HepG2 (cell line): ENCODE results near the gene HSD17B8. TPM values are rescaled to one million over a fixed set of nuclear protein-coding genes. Genes with fewer than 3 reads are reported as not detected.

Experiments
- CBX1 ChIP-seq: IDR thresholded peaks from one replicate; pipeline ENCODE4 v1.6.1; 2016; ENCODE audit warnings: antibody characterized with exemption, low read depth
- FIP1L1 ChIP-seq: fragments of 200-400 bp; formaldehyde crosslinking; IDR thresholded peaks from 2 replicates; pipeline ENCODE4 v1.6.1; 2018; ENCODE audit warnings: low read depth, mild to moderate bottlenecking, low read length, moderate library complexity, borderline replicate concordance; ENCODE audit not compliant: insufficient read depth
- FOSL1 ChIP-seq: sonication (generic); formaldehyde crosslinking; IDR thresholded peaks from 2 replicates; pipeline ENCODE4 v1.9.0; 2021; ENCODE audit warnings: missing genetic modification reagents, borderline replicate concordance
- FOXA1 ChIP-seq, 2 experiments: fragments of 450-650 bp in 1 of 2; sonication (generic) in 1 of 2; formaldehyde crosslinking in 1 of 2; IDR thresholded peaks; 2 replicates each; pipeline versions ENCODE4 v1.4.0 to v1.6.1; 2016 to 2020; ENCODE audit warnings: missing genetic modification reagents in 1 of 2
- HOXA9 ChIP-seq: sonication (generic); formaldehyde crosslinking; IDR thresholded peaks from 2 replicates; pipeline ENCODE4 v1.8.1; 2022; ENCODE audit warnings: missing genetic modification reagents, mild to moderate bottlenecking, moderate library complexity, borderline replicate concordance
- KMT2A ChIP-seq: sonication (generic); formaldehyde crosslinking; IDR thresholded peaks from 2 replicates; pipeline ENCODE4 v1.4.0; 2020; ENCODE audit warnings: missing genetic modification reagents
- PRMT3 ChIP-seq: sonication (generic); formaldehyde crosslinking; IDR thresholded peaks from 2 replicates; pipeline ENCODE4 v1.8.1; 2022; ENCODE audit warnings: low read depth, mild to moderate bottlenecking, moderate library complexity, missing genetic modification reagents, borderline replicate concordance
- PRPF4 ChIP-seq: fragments of 200-400 bp; formaldehyde crosslinking; IDR thresholded peaks from 2 replicates; pipeline ENCODE4 v1.6.1; 2016; ENCODE audit warnings: low read length, low read depth; ENCODE audit not compliant: poor library complexity, severe bottlenecking
- SALL2 ChIP-seq: sonication (generic); formaldehyde crosslinking; IDR thresholded peaks from 2 replicates; pipeline ENCODE4 v1.8.1; 2023; ENCODE audit warnings: mild to moderate bottlenecking, missing genetic modification reagents, inconsistent platforms
- TAF15 ChIP-seq: fragments of 200-400 bp; formaldehyde crosslinking; IDR thresholded peaks from one replicate; pipeline ENCODE4 v1.6.1; 2018; ENCODE audit warnings: mild to moderate bottlenecking, low read depth, low read length; ENCODE audit not compliant: poor library complexity, severe bottlenecking
- USF2 ChIP-seq, 2 experiments: sonication (generic) in 1 of 2; formaldehyde crosslinking in 1 of 2; IDR thresholded peaks; 2 replicates each; pipeline versions ENCODE4 v1.5.1 to v1.6.1; 2011 to 2020; ENCODE audit warnings: borderline replicate concordance in 1 of 2, low read depth in 1 of 2, low read length in 1 of 2, mild to moderate bottlenecking in 1 of 2, missing genetic modification reagents in 1 of 2, moderate library complexity in 1 of 2
- ZC3H4 ChIP-seq: sonication (generic); formaldehyde crosslinking; IDR thresholded peaks from 2 replicates; pipeline ENCODE4 v1.4.0; 2020; ENCODE audit warnings: missing genetic modification reagents, borderline replicate concordance
- ZNF496 ChIP-seq: sonication (generic); formaldehyde crosslinking; IDR thresholded peaks from 2 replicates; pipeline ENCODE4 v1.8.1; 2023; ENCODE audit warnings: mild to moderate bottlenecking, moderate library complexity, missing genetic modification reagents; ENCODE audit not compliant: insufficient replicate concordance
- ZNF598 ChIP-seq: sonication (generic); formaldehyde crosslinking; IDR thresholded peaks from 2 replicates; pipeline ENCODE4 v1.5.1; 2020; ENCODE audit warnings: mild to moderate bottlenecking, missing genetic modification reagents, borderline replicate concordance
- ZSCAN9 ChIP-seq: IDR thresholded peaks from 2 replicates; pipeline ENCODE4 v1.6.1; 2016; ENCODE audit warnings: borderline replicate concordance
- polyA plus RNA-seq, 8 experiments: library from polyadenylated mRNA; depleted of rRNA in 3 of 8; stranded (reverse) in 7 of 8; unstranded in 1 of 8; fragments of >200 nt; fragmentation: Illumina TruSeq in 4 of 8; extraction: Trizol in 4 of 8; gene quantifications; 2 replicates each; pipeline versions ENCODE4 v1.2.1 to v1.2.3, GENCODE V29; 2011 to 2016; ENCODE audit warnings: low read depth in 4 of 8, missing spikeins in 1 of 8, mixed read lengths in 1 of 8; ENCODE audit not compliant: insufficient read depth in 1 of 8
- total RNA-seq, 5 experiments: library from RNA; depleted of rRNA; stranded (reverse); fragments of >200 nt; fragmentation: Illumina TruSeq; extraction: Trizol; gene quantifications; 2 replicates each; pipeline ENCODE4 v1.2.3, GENCODE V29; 2016; ENCODE audit warnings: low read depth in 1 of 5
- TF ChIP-seq, protein P1 (sequence below): sonication (generic); formaldehyde crosslinking; IDR thresholded peaks from 2 replicates; pipeline ENCODE4 v1.4.0; 2020; ENCODE audit warnings: missing genetic modification reagents, borderline replicate concordance
- TF ChIP-seq, protein P2 (sequence below): sonication (generic); formaldehyde crosslinking; IDR thresholded peaks from 2 replicates; pipeline ENCODE4 v1.5.0; 2020; ENCODE audit warnings: mild to moderate bottlenecking, missing genetic modification reagents, moderate library complexity
- TF ChIP-seq, protein P3 (sequence below): fragments of 450-650 bp; IDR thresholded peaks from 2 replicates; pipeline ENCODE4 v1.6.1; 2017

Gene HSD17B8
- total and polyA plus RNA-seq, 2 of the 13 experiments (the other 11 are each of a cell fraction or from before 2014, with no cell fraction given), result 12.6 to 20.1 TPM

DNA sequence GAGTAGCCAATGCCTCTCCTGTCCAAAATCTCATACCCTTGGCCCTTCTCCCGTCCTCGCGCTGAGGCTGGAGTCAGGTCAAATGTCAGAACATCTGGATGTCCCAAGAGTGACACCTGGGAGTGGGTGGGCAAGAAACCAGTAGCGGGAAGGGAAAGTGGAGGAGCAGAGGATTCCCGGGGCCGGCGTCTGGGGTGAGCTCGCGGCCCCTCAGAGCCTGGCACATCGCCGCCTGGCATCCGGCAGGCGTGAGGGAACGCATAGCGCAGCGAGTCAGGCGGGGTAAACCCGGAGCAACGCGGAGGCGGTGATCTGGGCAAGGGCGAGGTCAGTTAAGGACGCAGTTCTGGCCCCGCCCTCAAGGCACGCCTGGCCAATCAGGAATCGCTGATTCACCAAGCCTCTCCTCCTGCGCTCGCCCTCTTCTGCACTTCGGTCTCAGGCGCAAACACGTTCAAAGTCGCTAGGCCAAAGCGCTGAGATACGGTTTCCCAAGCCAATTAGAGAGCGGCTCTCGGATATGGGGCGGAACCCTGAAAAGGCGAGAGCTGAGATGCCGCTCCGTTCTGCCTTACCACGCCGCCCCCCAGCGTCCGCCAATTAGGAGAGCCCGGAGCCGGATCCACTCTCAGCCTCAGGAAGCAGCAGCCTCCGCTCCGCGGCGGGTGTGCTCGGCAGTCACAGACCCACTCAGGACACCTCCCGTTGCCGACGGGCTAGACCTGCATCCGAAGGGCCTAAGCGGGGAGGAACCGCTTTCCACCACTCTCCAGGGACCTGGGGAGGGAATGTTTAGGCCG lies 44.7 kb downstream of the HSD17B8 start (continued):
- TF ChIP-seq, protein P1, sequence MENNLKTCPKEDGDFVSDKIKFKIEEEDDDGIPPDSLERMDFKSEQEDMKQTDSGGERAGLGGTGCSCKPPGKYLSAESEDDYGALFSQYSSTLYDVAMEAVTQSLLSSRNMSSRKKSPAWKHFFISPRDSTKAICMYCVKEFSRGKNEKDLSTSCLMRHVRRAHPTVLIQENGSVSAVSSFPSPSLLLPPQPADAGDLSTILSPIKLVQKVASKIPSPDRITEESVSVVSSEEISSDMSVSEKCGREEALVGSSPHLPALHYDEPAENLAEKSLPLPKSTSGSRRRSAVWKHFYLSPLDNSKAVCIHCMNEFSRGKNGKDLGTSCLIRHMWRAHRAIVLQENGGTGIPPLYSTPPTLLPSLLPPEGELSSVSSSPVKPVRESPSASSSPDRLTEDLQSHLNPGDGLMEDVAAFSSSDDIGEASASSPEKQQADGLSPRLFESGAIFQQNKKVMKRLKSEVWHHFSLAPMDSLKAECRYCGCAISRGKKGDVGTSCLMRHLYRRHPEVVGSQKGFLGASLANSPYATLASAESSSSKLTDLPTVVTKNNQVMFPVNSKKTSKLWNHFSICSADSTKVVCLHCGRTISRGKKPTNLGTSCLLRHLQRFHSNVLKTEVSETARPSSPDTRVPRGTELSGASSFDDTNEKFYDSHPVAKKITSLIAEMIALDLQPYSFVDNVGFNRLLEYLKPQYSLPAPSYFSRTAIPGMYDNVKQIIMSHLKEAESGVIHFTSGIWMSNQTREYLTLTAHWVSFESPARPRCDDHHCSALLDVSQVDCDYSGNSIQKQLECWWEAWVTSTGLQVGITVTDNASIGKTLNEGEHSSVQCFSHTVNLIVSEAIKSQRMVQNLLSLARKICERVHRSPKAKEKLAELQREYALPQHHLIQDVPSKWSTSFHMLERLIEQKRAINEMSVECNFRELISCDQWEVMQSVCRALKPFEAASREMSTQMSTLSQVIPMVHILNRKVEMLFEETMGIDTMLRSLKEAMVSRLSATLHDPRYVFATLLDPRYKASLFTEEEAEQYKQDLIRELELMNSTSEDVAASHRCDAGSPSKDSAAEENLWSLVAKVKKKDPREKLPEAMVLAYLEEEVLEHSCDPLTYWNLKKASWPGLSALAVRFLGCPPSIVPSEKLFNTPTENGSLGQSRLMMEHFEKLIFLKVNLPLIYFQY (CRISPR knock-in tag), result no peak; the same call in 1 of the 2 replicates
- TF ChIP-seq PRMT3 (CRISPR knock-in tag), result no peak
- no peak for TF ChIP-seq FOXA1 (IDR thresholded peaks at IDR 0.05)
- TF ChIP-seq FOXA1 (CRISPR knock-in tag; IDR thresholded peaks at IDR 0.05), result peak; percentile 41
- no peak; the same call in 1 of the 2 replicates for TF ChIP-seq ZC3H4 (CRISPR knock-in tag)
- TF ChIP-seq FIP1L1, result no peak
- TF ChIP-seq USF2 (IDR thresholded peaks at IDR 0.05; ENCODE audit: low read depth, low read length), result no peak
- TF ChIP-seq USF2 (CRISPR knock-in tag; IDR thresholded peaks at IDR 0.05; ENCODE audit: borderline replicate concordance), result peak; percentile 24; the same call in 1 of the 2 replicates
- TF ChIP-seq, protein P2, sequence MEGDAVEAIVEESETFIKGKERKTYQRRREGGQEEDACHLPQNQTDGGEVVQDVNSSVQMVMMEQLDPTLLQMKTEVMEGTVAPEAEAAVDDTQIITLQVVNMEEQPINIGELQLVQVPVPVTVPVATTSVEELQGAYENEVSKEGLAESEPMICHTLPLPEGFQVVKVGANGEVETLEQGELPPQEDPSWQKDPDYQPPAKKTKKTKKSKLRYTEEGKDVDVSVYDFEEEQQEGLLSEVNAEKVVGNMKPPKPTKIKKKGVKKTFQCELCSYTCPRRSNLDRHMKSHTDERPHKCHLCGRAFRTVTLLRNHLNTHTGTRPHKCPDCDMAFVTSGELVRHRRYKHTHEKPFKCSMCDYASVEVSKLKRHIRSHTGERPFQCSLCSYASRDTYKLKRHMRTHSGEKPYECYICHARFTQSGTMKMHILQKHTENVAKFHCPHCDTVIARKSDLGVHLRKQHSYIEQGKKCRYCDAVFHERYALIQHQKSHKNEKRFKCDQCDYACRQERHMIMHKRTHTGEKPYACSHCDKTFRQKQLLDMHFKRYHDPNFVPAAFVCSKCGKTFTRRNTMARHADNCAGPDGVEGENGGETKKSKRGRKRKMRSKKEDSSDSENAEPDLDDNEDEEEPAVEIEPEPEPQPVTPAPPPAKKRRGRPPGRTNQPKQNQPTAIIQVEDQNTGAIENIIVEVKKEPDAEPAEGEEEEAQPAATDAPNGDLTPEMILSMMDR, result peak; percentile 74
- no peak for TF ChIP-seq HOXA9 (CRISPR knock-in tag)
- peak; percentile 24; the same call in 1 of the 2 replicates for TF ChIP-seq ZNF598 (CRISPR knock-in tag)
- TF ChIP-seq CBX1, result peak; percentile 23
- TF ChIP-seq, protein P3, sequence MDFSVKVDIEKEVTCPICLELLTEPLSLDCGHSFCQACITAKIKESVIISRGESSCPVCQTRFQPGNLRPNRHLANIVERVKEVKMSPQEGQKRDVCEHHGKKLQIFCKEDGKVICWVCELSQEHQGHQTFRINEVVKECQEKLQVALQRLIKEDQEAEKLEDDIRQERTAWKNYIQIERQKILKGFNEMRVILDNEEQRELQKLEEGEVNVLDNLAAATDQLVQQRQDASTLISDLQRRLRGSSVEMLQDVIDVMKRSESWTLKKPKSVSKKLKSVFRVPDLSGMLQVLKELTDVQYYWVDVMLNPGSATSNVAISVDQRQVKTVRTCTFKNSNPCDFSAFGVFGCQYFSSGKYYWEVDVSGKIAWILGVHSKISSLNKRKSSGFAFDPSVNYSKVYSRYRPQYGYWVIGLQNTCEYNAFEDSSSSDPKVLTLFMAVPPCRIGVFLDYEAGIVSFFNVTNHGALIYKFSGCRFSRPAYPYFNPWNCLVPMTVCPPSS, result no peak
- no peak for TF ChIP-seq SALL2
- TF ChIP-seq TAF15, result no peak
- TF ChIP-seq ZNF496 (CRISPR knock-in tag), result no peak
- no peak; the same call in 1 of the 2 replicates for TF ChIP-seq ZSCAN9
- 0 out of 2 replicates have a peak, but pooled peaks have one; percentile 40 for TF ChIP-seq KMT2A (CRISPR knock-in tag)
- TF ChIP-seq PRPF4, result no peak
- TF ChIP-seq FOSL1, result no peak
